ENCODE measurements around the gene GRM1.
A peak's percentile ranks its signal among the peaks of the same experiment; 100 is the strongest.

GRM1 gene

GRCh38 chr6:146367061-146367460 is 338.2 kb downstream of the GRM1 start:
- DNase-seq (ENCODE audit: low spot score) = no peak

- no peak for DNase-seq (ENCODE audit: low spot score)
These were observed 341.0 kb downstream of the GRM1 start for GRCh38 chr6:146369866-146370265.

- no peak for DNase-seq (ENCODE audit: low spot score)
These were observed 352.6 kb downstream of the GRM1 start for GRCh38 chr6:146381486-146381885.

- no peak for DNase-seq (ENCODE audit: low spot score)
These were observed 360.0 kb downstream of the GRM1 start for GRCh38 chr6:146388736-146389364.

GRCh38 chr6:146389740-146390139 is 360.9 kb downstream of the GRM1 start:
- DNase-seq (ENCODE audit: low spot score) = no peak

- no peak for DNase-seq (ENCODE audit: low spot score)
These were observed 368.8 kb downstream of the GRM1 start for GRCh38 chr6:146397638-146398037.

GRCh38 chr6:146402476-146402875 is 373.6 kb downstream of the GRM1 start:
- DNase-seq (ENCODE audit: low spot score) = no peak

GRCh38 chr6:146408583-146408982 is 379.7 kb downstream of the GRM1 start:
- DNase-seq (ENCODE audit: low spot score) = no peak

GRCh38 chr6:146410851-146411595 is 382.2 kb downstream of the GRM1 start:
- no peak for DNase-seq (ENCODE audit: low spot score)

GRCh38 chr6:146419576-146419975 is 390.7 kb downstream of the GRM1 start:
- DNase-seq (ENCODE audit: low spot score) = no peak

GRCh38 chr6:146420255-146420654 is 391.4 kb downstream of the GRM1 start:
- DNase-seq (ENCODE audit: low spot score) = no peak

- no peak for DNase-seq (ENCODE audit: low spot score)
These were observed 394.0 kb downstream of the GRM1 start for GRCh38 chr6:146422789-146423375.

- DNase-seq (ENCODE audit: low spot score) = no peak
These were observed 394.6 kb downstream of the GRM1 start for GRCh38 chr6:146423452-146423851.

GRCh38 chr6:146426516-146426915 is 397.7 kb downstream of the GRM1 start:
- no peak for DNase-seq (ENCODE audit: low spot score)

GRCh38 chr6:146429831-146430230 is 401.0 kb downstream of the GRM1 start:
- no peak for DNase-seq (ENCODE audit: low spot score)

GRCh38 chr6:146433881-146434731 is 405.2 kb downstream of the GRM1 start:
- peak; percentile 44 for DNase-seq (ENCODE audit: low spot score)

- DNase-seq (ENCODE audit: low spot score) = no peak
These were observed 406.0 kb downstream of the GRM1 start for GRCh38 chr6:146434732-146435390.

- no peak for DNase-seq (ENCODE audit: low spot score)
These were observed 413.0 kb downstream of the GRM1 start for GRCh38 chr6:146441907-146442306.

GRCh38 chr6:146444189-146444588 is 415.3 kb downstream of the GRM1 start:
- no peak for DNase-seq (ENCODE audit: low spot score)

- no peak for DNase-seq (ENCODE audit: low spot score)
These were observed 416.4 kb downstream of the GRM1 start for GRCh38 chr6:146445233-146445632.

GRCh38 chr6:146456886-146457285 is 428.0 kb downstream of the GRM1 start:
- DNase-seq (ENCODE audit: low spot score) = no peak

- DNase-seq (ENCODE audit: low spot score) = no peak
These were observed 432.1 kb downstream of the GRM1 start for GRCh38 chr6:146460941-146461340.
